Measurements from ENCODE around the gene FADS3. TPM values are rescaled to one million over a fixed set of nuclear protein-coding genes. Genes with fewer than 3 reads are reported as not detected.

Gene FADS3
- total and polyA plus RNA-seq, 2 of the 4 experiments (the other 2 are of a cell fraction), result 54.5 to 110 TPM

- CTCF ChIA-PET, result no interaction called here
- TF ChIP-seq, protein P1, sequence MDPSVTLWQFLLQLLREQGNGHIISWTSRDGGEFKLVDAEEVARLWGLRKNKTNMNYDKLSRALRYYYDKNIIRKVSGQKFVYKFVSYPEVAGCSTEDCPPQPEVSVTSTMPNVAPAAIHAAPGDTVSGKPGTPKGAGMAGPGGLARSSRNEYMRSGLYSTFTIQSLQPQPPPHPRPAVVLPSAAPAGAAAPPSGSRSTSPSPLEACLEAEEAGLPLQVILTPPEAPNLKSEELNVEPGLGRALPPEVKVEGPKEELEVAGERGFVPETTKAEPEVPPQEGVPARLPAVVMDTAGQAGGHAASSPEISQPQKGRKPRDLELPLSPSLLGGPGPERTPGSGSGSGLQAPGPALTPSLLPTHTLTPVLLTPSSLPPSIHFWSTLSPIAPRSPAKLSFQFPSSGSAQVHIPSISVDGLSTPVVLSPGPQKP (IDR thresholded peaks at IDR 0.05; ENCODE audit: borderline replicate concordance, low read depth, low read length), result no peak
- TF ChIP-seq BHLHE40 (IDR thresholded peaks at IDR 0.05; ENCODE audit: low read depth, low read length), result no peak
- TF ChIP-seq MAZ (IDR thresholded peaks at IDR 0.05; ENCODE audit: borderline replicate concordance, low read depth, low read length), result no peak
- no peak for TF ChIP-seq NFE2L2 (IDR thresholded peaks at IDR 0.05; ENCODE audit: low read depth, low read length)
- no peak for TF ChIP-seq CEBPB (IDR thresholded peaks at IDR 0.05; ENCODE audit: low read depth, low read length)
- TF ChIP-seq, protein P2, sequence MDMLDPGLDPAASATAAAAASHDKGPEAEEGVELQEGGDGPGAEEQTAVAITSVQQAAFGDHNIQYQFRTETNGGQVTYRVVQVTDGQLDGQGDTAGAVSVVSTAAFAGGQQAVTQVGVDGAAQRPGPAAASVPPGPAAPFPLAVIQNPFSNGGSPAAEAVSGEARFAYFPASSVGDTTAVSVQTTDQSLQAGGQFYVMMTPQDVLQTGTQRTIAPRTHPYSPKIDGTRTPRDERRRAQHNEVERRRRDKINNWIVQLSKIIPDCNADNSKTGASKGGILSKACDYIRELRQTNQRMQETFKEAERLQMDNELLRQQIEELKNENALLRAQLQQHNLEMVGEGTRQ (IDR thresholded peaks at IDR 0.05; ENCODE audit: low read depth, low read length), result no peak
- TF ChIP-seq RCOR1 (IDR thresholded peaks at IDR 0.05; ENCODE audit: insufficient replicate concordance, low read length), result no peak
- no peak for TF ChIP-seq MAFK (IDR thresholded peaks at IDR 0.05; ENCODE audit: low read depth, low read length)
- TF ChIP-seq MXI1 (IDR thresholded peaks at IDR 0.05; ENCODE audit: borderline replicate concordance, low read depth, low read length), result no peak
- TF ChIP-seq CHD1 (IDR thresholded peaks at IDR 0.05; ENCODE audit: low read depth, low read length), result no peak
- TF ChIP-seq POLR2A (IDR thresholded peaks at IDR 0.05; ENCODE audit: low read depth, low read length), result no peak
- TF ChIP-seq, protein P3, sequence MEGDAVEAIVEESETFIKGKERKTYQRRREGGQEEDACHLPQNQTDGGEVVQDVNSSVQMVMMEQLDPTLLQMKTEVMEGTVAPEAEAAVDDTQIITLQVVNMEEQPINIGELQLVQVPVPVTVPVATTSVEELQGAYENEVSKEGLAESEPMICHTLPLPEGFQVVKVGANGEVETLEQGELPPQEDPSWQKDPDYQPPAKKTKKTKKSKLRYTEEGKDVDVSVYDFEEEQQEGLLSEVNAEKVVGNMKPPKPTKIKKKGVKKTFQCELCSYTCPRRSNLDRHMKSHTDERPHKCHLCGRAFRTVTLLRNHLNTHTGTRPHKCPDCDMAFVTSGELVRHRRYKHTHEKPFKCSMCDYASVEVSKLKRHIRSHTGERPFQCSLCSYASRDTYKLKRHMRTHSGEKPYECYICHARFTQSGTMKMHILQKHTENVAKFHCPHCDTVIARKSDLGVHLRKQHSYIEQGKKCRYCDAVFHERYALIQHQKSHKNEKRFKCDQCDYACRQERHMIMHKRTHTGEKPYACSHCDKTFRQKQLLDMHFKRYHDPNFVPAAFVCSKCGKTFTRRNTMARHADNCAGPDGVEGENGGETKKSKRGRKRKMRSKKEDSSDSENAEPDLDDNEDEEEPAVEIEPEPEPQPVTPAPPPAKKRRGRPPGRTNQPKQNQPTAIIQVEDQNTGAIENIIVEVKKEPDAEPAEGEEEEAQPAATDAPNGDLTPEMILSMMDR (conservative IDR thresholded peaks at IDR 0.05; ENCODE audit: low read depth, low read length), result no peak
- no peak for TF ChIP-seq SMC3 (IDR thresholded peaks at IDR 0.05; ENCODE audit: low read depth, low read length)
- no peak for TF ChIP-seq RFX5 (IDR thresholded peaks at IDR 0.05; ENCODE audit: low read depth, low read length)
- TF ChIP-seq FOS (IDR thresholded peaks at IDR 0.05; ENCODE audit: low read depth, low read length), result no peak
Observed at GRCh38 chr11:61911701-61912529, 20.6 kb upstream of the FADS3 start.

More at GRCh38 chr11:61911701-61912529, 20.6 kb upstream of the FADS3 start:
- intact Hi-C loops (cut with micrococcal nuclease) (no loop called here), dilution Hi-C loops (cut with HindIII; ENCODE audit: low sequenced_read_pairs, unreplicated experiment) (no loop called here), in situ Hi-C loops (cut with MboI; ENCODE audit: low sequenced_read_pairs) (no loop called here)
- Histone ChIP-seq H3K4me2 (ENCODE audit: low read depth, low read length) (no peak overlapping the region), H3K4ac (ENCODE audit: low read depth, low read length) (no peak overlapping the region), H2AK5ac (ENCODE audit: low read depth, low read length) (no peak overlapping the region), H3K36me3 (ENCODE audit: control insufficient read depth, insufficient read depth, low read length) (no peaks in the 10 kb centered on the region), H3K56ac (ENCODE audit: extremely low read depth, insufficient read depth, low read length) (no peak overlapping the region), H3K9ac (ENCODE audit: low read depth, low read length) (no peak overlapping the region), H3K14ac (replicated peaks; ENCODE audit: low read depth, low read length) (no peak overlapping the region), H3K23ac (ENCODE audit: low read depth, low read length) (no peak overlapping the region), H3K27me3 (ENCODE audit: control insufficient read depth, insufficient read depth, low read length) (peaks cover 2% of the 10 kb centered on the region; the same call in 1 of the 2 replicates), H3K27ac (ENCODE audit: insufficient read depth, low read length) (no peak overlapping the region), H3K4me3 (ENCODE audit: insufficient read depth, low read depth, low read length) (no peak overlapping the region), H4K20me1 (ENCODE audit: insufficient read depth, low read length) (peaks cover 3% of the 10 kb centered on the region; the same call in 1 of the 2 replicates), H2AK9ac (replicated peaks; ENCODE audit: low read depth, low read length, poor library complexity) (peak overlapping the region; percentile 50), H2BK20ac (ENCODE audit: low read depth, low read length) (no peak overlapping the region), H3K9me3 (ENCODE audit: control insufficient read depth, insufficient read depth, low read length) (no peaks in the 10 kb centered on the region), H3K4me1 (ENCODE audit: control insufficient read depth, insufficient read depth, low read length) (no peaks in the 10 kb centered on the region), H4K8ac (ENCODE audit: low read depth in 2 of 2, low read length in 2 of 2) (no peak overlapping the region), H4K91ac (ENCODE audit: insufficient read depth, low read depth, low read length) (no peak overlapping the region), H3K9me1 (ENCODE audit: insufficient read depth, low read length) (0 out of 2 replicates have a peak, but pooled peaks cover 4% of the 10 kb centered on the region), H3K18ac (ENCODE audit: low read depth, low read length) (no peak overlapping the region), H3K79me1 (ENCODE audit: low read depth in 1 of 2, low read length in 2 of 2) (0 out of 4 replicates have a peak, but pooled peaks cover 0 to 3% of the 10 kb centered on the region in 2 experiments), H2BK5ac (ENCODE audit: low read depth, low read length, poor library complexity, severe bottlenecking) (no peak overlapping the region), H2BK120ac (ENCODE audit: low read depth, low read length) (no peak overlapping the region), H2BK15ac (ENCODE audit: low read depth, low read length) (no peak overlapping the region), H4K5ac (ENCODE audit: low read depth, low read length) (no peak overlapping the region), H2AFZ (replicated peaks; ENCODE audit: low read length, poor library complexity) (no peak overlapping the region)
- BruUV-seq (replicated peaks), result no TSS peak
- POLR2A ChIA-PET (ENCODE audit: unreplicated experiment), result no interaction called here
- ATAC-seq (ENCODE audit: low read depth) (no peak), DNase-seq (no peak)
- 92% methylated on average over 7 of the region's 17 CpGs; no CpG with 5 or more reads in 1 of the 2 experiments for WGBS, 2 experiments (ENCODE audit: extremely low coverage in 2 of 2, insufficient read length in 1 of 2)
